Activated CD4-positive, alpha-beta T cell treated with anti-CD3 and anti-CD28 coated beads, Interleukin-2, amount 50 U/mL, for 48 hours (primary cell): ENCODE results near the gene TH.

Source experiments
- DNase-seq, 2 experiments: peaks; one replicate each; pipeline ENCODE4 v3.0.0-alpha.2; 2020

The TH gene

DNA sequence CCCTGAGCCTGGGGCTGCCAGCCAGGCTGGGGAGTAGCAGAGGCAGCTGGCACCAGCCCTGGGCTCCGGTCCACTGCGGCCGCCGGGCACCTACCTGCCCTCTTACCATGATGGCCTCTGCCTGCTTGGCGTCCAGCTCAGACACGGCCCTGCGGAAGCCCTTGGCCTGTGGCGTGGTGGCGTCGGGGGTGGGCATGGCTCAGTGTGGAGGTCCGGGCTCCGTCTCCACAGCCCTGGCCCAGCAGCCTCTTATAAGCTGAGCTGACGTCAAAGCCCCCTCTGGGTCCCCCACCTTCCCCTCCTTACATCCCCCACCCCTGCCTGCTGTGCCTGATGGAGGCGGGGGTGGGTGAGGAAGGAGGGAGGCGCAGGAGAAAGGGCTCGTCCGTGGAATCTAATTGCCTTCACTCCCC is at the start of gene TH:
Gene TH, minus strand, starts transcription at position 225 of the 413 bp plus-strand sequence. Its CDS starts 29 bp downstream, at position 196.
- no peak for DNase-seq

- no peak for DNase-seq
Measured at GRCh38 chr11:2221024-2221423, 49.4 kb upstream of the TH start.

DNA sequence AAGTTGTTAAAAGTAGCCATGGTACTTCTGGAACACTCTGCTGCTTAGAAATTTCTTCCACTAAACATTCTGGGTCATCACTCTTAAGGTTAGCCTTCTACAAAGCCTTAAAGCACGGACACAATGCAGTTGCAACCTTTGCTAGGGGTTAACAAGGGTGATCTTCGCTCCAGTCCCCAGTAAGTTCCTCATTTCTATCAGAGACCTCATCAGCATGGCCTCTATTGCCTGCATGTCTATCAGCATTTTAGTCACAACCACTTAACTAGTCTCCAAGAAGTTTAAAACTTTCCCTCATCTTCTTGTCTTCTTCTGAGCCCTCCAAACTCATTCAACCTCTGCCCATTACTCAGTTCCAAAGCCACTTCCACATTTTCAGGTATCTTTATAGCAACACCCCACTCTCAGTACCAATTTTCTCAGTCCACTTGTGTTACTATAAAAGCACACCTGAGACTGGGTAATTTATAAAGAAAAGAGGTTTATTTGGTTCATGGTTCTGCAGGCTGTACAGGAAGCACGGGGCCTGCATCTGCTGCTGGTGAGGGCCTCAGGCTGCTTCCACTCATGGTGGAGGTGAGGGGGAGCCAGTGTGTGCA is 48.7 kb upstream of the TH start:
- DNase-seq = no peak

DNA sequence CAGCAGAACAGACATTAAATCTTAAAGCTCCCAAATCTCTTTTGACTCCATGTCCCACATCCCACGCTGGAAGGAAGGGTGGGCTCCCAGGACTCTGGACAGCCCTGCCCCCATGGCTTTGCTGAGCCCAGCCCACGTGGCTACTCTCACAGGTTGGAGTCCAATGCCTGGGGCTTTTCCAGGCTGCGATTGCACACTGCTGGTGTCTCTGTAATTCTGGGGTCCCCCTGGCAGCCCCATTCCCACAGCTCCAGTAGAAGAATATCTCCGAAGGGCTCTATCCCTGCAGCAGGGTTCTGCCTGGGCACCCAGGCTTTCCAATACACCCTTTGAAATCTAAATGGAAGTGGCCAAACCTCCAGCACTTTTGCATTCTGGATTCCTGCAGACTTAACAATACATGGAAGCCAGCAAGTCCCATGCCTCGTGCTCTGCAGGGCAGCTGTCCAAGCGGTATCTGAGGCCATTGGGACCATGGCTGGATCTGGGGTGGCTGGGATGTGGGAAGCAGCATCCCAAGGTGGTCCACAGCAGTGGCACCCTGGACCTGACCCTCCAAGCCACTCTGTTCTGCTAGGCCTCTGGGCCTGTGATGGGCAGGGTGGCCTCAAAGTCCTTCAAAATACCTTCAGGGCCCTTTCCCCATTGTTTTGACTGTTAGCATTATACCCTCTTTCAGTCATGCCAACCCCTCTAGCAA is 47.9 kb upstream of the TH start:
- no peak for DNase-seq

GRCh38 chr11:2218031-2218633 is 46.5 kb upstream of the TH start:
- DNase-seq = no peak

GRCh38 chr11:2217211-2218030 is 45.8 kb upstream of the TH start:
- DNase-seq = no peak

DNA sequence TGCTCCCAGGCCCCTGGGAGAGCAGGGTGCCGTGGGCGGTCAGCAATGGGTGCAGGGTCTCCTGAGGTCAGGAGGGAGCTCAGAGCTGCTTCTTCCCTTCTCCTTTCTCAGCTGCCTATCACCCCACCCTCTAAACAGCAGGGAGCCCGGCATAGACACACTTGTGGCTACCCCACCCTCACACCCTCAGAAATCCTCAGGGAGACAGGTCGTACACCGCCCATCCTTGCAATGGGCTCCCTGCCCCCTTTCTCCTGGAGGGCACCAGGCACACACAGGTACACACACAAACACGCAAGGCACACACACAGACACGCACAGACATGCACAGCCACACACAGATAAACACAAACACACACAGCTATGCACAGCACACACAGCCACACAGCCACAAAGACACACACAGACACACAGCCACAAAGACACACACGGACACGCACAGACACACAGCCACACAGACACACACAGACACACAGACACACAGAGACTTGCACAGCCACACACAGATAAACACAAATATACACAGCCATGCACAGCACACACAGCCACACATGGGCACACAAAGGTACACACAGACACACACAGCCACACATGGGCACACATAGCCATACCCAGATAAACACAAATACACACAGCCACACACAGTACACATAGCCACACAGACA is 44.9 kb upstream of the TH start:
- DNase-seq = no peak

DNA sequence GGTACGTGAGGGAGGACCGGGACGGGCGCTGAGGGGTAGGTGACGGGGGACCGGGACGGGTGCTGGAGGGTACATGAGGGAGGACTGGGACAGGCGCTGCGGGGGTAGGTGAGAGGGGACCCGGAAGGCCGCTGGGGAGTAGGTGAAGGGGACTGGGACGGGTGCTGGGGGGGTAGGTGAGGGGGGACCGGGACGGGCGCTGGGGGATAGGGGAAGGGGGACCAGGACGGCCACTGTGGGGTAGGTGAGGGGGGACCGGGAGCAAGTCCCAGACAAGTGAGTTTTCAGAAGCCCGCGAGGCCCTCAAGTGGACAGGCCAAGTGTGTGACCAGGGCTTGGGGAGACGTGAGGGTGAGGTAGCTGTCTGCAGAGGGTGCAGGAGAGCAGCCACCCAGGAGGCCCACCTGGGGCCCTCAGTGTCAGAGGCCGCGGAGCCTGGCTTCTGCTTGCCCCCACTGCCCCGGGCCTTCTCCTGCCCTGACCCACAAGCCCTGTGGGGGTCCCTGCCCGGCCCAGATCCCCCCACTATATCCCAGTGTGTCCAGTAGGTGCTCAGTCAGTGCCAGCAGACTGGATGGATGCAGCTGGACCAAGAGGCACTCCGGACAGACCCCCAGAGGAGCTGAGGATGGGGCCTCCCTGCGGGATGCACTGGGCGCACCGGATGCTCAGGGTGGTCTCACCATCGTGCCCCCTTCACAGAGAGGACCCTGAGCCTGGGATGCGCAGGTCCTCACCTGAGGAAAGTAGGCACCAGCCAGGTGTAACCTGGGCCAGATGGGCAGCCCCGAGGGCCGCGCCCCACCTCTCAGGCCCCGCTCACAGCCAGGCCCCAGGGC is 44.2 kb upstream of the TH start:
- no peak for DNase-seq

DNA sequence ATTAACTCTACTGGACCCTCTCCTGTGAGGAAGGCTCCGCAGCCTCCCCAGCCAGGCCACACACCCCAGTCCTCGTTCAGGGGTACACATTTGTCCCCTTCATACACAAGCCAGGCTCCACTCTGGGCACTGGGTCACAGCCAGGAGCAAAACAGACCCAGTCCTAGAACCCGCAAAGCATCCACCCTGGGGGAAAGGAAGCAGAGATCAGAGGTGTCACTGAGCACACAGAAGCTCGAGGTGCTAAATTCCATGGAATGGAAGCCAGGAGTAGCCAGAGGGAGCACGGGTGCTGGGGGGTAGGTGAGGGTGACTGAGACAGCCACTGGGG is 43.6 kb upstream of the TH start:
- no peak for DNase-seq

- DNase-seq = no peak
Measured at GRCh38 chr11:2214527-2215229, 43.1 kb upstream of the TH start.

GRCh38 chr11:2213890-2214526 is 42.4 kb upstream of the TH start:
- DNase-seq = no peak

GRCh38 chr11:2213384-2213842 is 41.8 kb upstream of the TH start:
- peak; percentile 41 to 43 for DNase-seq

DNA sequence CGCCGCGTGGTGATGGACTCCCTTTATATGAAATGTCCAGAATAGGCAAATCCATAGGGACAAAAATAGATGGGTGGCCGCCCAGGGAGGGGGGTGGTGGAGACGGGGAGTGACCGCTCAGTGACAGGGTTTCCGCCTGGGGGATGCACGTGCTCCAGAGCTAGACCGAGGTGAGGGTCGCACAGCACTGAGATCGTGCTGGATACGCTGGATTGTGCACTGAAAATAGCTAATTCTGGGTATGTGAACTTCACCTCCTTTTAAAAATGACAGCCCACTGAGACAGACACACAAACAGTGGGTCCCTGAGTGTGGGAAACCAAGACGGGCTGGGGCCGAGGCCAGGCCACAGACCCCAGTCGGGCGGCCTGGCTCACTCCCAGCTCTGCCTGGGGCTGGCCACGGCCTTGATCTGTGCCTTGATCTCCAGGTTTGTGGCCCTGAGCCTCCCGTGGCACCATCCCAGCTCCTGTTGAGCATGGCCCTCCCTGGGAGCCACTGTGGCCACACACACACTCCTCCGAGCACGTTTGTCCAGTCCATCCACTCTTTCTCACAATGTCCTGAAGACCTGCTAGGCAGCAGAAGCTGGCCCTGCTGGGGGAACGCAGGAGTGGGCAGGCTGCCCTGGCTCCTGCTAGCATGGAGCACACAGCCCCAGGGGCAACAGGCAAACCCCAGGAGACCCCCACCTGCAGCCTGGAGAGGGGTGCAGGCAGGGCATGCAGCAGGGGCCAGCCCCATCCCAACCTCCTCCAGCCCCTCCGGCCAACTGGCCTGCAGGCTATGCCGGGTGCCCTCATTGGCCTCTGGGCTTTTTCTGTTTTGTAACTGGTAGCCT is 41.0 kb upstream of the TH start:
- DNase-seq = no peak

DNA sequence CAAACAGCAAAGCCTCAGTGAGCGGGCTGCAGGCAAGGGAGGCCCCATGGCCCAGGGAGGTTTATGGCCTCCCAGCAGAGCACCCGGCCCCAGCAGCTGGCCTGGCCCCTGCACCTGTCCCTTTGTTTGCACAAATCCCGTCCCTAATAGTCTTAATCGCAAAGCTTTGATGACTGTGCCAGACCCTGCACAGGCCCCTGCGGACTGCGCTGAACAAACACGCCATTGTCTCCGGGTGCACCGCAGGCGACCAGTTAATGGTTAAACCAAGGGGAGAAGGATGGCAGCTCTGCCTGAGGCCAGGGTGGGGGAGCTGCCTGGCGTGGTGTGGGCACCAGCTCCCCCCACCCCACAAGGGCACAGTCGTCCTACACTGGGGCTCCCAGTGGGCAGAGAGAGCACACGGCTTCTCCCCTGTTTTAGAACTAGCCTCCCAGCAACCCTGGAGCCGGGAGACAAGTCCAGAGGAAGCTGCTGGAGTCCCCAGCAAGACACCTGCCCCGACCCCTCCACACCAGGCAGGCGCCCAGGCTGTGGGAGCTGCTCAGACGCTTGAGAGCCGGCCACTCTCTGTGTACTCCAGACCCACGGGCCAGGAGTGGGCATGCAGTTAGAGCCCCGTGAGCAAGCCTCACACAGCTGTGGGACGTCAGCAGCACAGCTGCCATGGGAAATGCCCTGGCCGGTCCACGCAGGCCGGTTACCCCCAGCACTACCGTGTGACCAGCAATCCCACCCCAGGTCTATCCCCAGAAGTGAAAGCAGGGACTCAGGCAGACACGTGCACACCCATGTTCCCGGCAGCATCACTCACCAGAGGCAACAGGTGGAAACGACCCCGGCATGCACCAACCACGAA is 39.7 kb upstream of the TH start:
- no peak for DNase-seq

GRCh38 chr11:2210366-2211112 is 38.9 kb upstream of the TH start:
- no peak for DNase-seq

GRCh38 chr11:2209900-2210321 is 38.3 kb upstream of the TH start:
- DNase-seq = no peak

DNA sequence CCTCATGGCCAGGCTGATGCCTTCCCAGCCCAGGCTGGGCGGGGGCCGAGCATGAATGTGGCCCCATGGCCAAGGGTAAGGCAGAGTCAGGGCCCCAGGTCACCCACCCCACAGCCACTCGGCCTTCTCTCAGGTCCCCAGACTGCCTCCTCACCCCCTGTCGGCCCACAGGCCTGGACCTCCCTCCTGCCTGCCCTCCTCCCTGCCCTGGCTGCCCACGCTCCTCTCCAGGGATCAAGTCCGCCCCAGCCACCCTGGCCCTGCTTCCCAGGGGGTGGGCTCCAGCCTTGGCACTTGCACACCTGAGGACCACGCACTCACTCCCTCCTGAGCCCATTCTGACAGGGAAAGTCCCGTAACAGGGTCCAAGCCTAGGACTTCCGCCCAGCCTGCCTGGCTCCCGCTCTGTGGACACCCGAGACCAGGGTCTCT is 37.8 kb upstream of the TH start:
- no peak for DNase-seq
